Spleen (tissue), 11 donors: ENCODE results near the gene NPBWR2. TPM values are rescaled to one million over a fixed set of nuclear protein-coding genes. Genes with fewer than 3 reads are reported as not detected.

Experiments
- DNase-seq: peaks from one replicate; pipeline ENCODE4 v3.0.0-alpha.2; 2020
- H3K27ac ChIP-seq, 8 donors: fragments of 200-600 bp; sonication (generic) in 7 of 8; 1 replicate in 4 of 8; 2 replicates in 4 of 8; pipeline versions ENCODE4 v1.5.0 to v1.8.0; 2016 to 2021; ENCODE audit warnings: inconsistent platforms in 4 of 8, mild to moderate bottlenecking in 4 of 8, moderate library complexity in 1 of 8
- H3K27me3 ChIP-seq, 7 donors: fragments of 200-600 bp; sonication (generic) in 6 of 7; replicated peaks in 1 of 7; 1 replicate in 4 of 7; 2 replicates in 3 of 7; pipeline versions ENCODE4 v1.5.0 to v1.8.0; 2016 to 2021; ENCODE audit warnings: inconsistent platforms in 3 of 7, mild to moderate bottlenecking in 1 of 7
- H3K36me3 ChIP-seq, 6 donors: fragments of 200-600 bp; sonication (generic) in 5 of 6; 1 replicate in 4 of 6; 2 replicates in 2 of 6; pipeline versions ENCODE4 v1.5.0 to v1.8.0; 2016 to 2021; ENCODE audit warnings: inconsistent platforms in 2 of 6
- H3K4me1 ChIP-seq, 6 donors: fragments of 200-600 bp; sonication (generic) in 5 of 6; 1 replicate in 3 of 6; 2 replicates in 3 of 6; pipeline versions ENCODE4 v1.5.0 to v1.8.0; 2016 to 2021; ENCODE audit warnings: inconsistent platforms in 3 of 6
- H3K4me3 ChIP-seq, 8 donors: fragments of 200-600 bp; sonication (generic) in 7 of 8; 1 replicate in 4 of 8; 2 replicates in 4 of 8; pipeline versions ENCODE4 v1.5.0 to v1.8.0; 2016 to 2021; ENCODE audit warnings: inconsistent platforms in 4 of 8, mild to moderate bottlenecking in 4 of 8, moderate library complexity in 2 of 8
- H3K9me3 ChIP-seq, 8 donors: fragments of 200-600 bp; sonication (generic) in 7 of 8; 1 replicate in 4 of 8; 2 replicates in 4 of 8; pipeline versions ENCODE4 v1.5.0 to v1.8.0; 2016 to 2021; ENCODE audit warnings: inconsistent platforms in 4 of 8
- CTCF ChIP-seq, 11 experiments: fragments of 200-600 bp in 7 of 11; fragments of 450-650 bp in 4 of 11; sonication (generic) in 4 of 11; IDR thresholded peaks in 8 of 11; conservative IDR thresholded peaks in 3 of 11; 1 replicate in 7 of 11; 2 replicates in 4 of 11; pipeline versions ENCODE4 v1.4.0 to v1.8.0; 2016 to 2021; ENCODE audit warnings: antibody characterized with exemption in 11 of 11, inconsistent platforms in 4 of 11, mild to moderate bottlenecking in 1 of 11
- POLR2A ChIP-seq, 3 donors: fragments of 450-650 bp; IDR thresholded peaks; one replicate each; pipeline ENCODE4 v1.5.1; 2017; ENCODE audit warnings: antibody characterized with exemption in 3 of 3, mild to moderate bottlenecking in 1 of 3
- POLR2AphosphoS5 ChIP-seq, 3 donors: sonication (generic); formaldehyde crosslinking; IDR thresholded peaks; one replicate each; pipeline ENCODE4 v1.5.1; 2017; ENCODE audit warnings: antibody characterized with exemption in 3 of 3
- WGBS, 5 donors: extraction: QIAGEN DNeasy Blood & Tissue Kit in 3 of 5; methylation state at CpG; one replicate each; pipeline versions ENCODE4 v1.1.5 to v1.1.7; 2013 to 2018; 5-methylcytosine and 5-hydroxymethylcytosine counted together
- intact Hi-C: fragments of 100-400 bp; cut with DNase I; formaldehyde crosslinking; loops from one replicate; pipeline ENCODE4 v1.15.0; 2023; ENCODE audit warnings: low total_unique reads
- polyA plus RNA-seq, 3 donors: library from polyadenylated mRNA; stranded (reverse); fragments of 200-250 nt; gene quantifications; one replicate each; pipeline ENCODE4 v1.2.1, GENCODE V29; 2013
- total RNA-seq, 7 donors: library from RNA; depleted of rRNA in 3 of 7; stranded (reverse); fragments of >200 nt in 3 of 7; fragmentation: NEBNext Ultra II Directional in 4 of 7; extraction: Animal tissue kit (Norgen Biotek cat#: 25700) in 4 of 7; gene quantifications; one replicate each; pipeline versions ENCODE4 v1.1.0 to v1.2.1, GENCODE V29; 2016 to 2021
- donor health status: healthy with polysubstance abuse.
- donor health status: DM: no; HTN: no; CAD: no; lungs with moderate emphysema.
- donor health status: DM: no; HTN: no; CAD: no.
- donor health status: Bipolar disorder and iron deficiency.
- donor health status: healthy.
- donor health status: DM: no; HTN: no; CAD: no.
- donor health status: DM: yes; HTN: yes; CAD: no.

The NPBWR2 gene
- total and polyA plus RNA-seq, 10 donors = 0.26 TPM; not detected in 9

- Histone ChIP-seq H3K4me1 (no peaks in the 10 kb centered on the region), H3K4me3 (no peak overlapping the region), H3K36me3 (no peaks in the 10 kb centered on the region), H3K27me3 (peaks cover 0 to 31% (median 4%) of the 10 kb centered on the region in 7 donors), H3K9me3 (peaks cover 0 to 6% (median 0%) of the 10 kb centered on the region in 8 donors), H3K27ac (no peak overlapping the region)
- WGBS, 5 donors = 77 to 89% (median 82%) methylated on average over 11 to 21 of the region's 21 CpGs
- TF ChIP-seq CTCF (IDR thresholded peaks at IDR 0.05 in 8 of 11, conservative IDR thresholded peaks at IDR 0.05 in 3 of 11) (no peak), POLR2AphosphoS5 (IDR thresholded peaks at IDR 0.05) (no peak), POLR2A (IDR thresholded peaks at IDR 0.05) (no peak)
- peak; percentile 59 for DNase-seq
- intact Hi-C loops = no loop called here
Measured at GRCh38 chr20:64139199-64140060, 32.1 kb upstream of the NPBWR2 start.

DNA sequence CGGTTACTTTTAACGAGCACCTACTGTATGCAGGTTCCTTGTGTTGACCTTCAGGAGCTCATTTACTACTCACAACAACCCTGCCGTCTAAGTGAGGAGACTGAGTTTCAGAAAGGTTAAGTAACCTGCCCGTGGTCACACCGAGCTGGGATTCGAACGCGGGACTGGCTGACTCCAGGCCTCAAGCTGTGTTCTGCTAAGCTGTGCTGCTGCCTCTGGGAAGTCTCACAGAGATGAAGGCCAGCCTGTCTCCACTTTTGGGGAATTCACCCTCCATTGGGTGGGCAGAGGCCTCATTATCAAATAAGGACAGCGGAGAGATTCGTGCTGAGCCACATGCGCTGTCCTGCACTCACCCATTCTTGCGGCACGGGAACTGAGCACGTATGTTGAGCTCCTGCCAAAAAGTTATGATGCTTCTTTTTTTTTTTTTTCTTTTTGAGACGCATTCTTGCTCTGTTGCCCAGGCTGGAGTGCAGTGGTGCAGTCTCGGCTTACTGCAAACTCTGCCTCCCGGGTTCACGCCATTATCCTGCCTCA, 31.0 kb upstream of the NPBWR2 start:
- TF ChIP-seq CTCF (IDR thresholded peaks at IDR 0.05 in 8 of 11, conservative IDR thresholded peaks at IDR 0.05 in 3 of 11) = no peak
- no peak for TF ChIP-seq POLR2A (IDR thresholded peaks at IDR 0.05)
- no peak for TF ChIP-seq POLR2AphosphoS5 (IDR thresholded peaks at IDR 0.05)
- no peaks in the 10 kb centered on the region for H3K36me3 ChIP-seq
- intact Hi-C loops = no loop called here
- DNase-seq = peak; percentile 34
- no peaks in the 10 kb centered on the region for H3K9me3 ChIP-seq
- WGBS, 5 donors = 86 to 94% (median 92%) methylated on average over 16 to 18 of the region's 18 CpGs
- H3K4me1 ChIP-seq = no peaks in the 10 kb centered on the region
- no peak overlapping the region for H3K4me3 ChIP-seq
- no peak overlapping the region for H3K27ac ChIP-seq
- H3K27me3 ChIP-seq = peaks cover 0 to 37% (median 4%) of the 10 kb centered on the region in 7 donors

GRCh38 chr20:64137598-64138031, 30.2 kb upstream of the NPBWR2 start:
- intact Hi-C loops = no loop called here
- WGBS, 5 donors = 51 to 91% (median 81%) methylated on average over 3 to 6 of the region's 6 CpGs
- no peak for TF ChIP-seq POLR2AphosphoS5 (IDR thresholded peaks at IDR 0.05)
- TF ChIP-seq CTCF (IDR thresholded peaks at IDR 0.05 in 8 of 11, conservative IDR thresholded peaks at IDR 0.05 in 3 of 11) = no peak
- TF ChIP-seq POLR2A (IDR thresholded peaks at IDR 0.05) = no peak

More at GRCh38 chr20:64137598-64138031, 30.2 kb upstream of the NPBWR2 start:
- Histone ChIP-seq H3K27ac (no peak overlapping the region), H3K4me3 (no peak overlapping the region), H3K4me1 (no peaks in the 10 kb centered on the region), H3K9me3 (no peaks in the 10 kb centered on the region), H3K36me3 (no peaks in the 10 kb centered on the region), H3K27me3 (peaks cover 0 to 37% (median 4%) of the 10 kb centered on the region in 7 donors)
- DNase-seq = peak; percentile 57
